Stimulated activated CD8-positive, alpha-beta memory T cell treated with anti-CD3 and anti-CD28 coated beads, Interleukin-4, amount 100 ng/mL, for 4 hours (primary cell): ENCODE measurements around the gene PTPN6.

Source experiments
- DNase-seq, 2 donors: peaks; one replicate each; pipeline ENCODE4 v3.0.0-alpha.2; 2020; ENCODE audit warnings: low read depth in 2 of 2, low spot score in 1 of 2

PTPN6 gene

DNA sequence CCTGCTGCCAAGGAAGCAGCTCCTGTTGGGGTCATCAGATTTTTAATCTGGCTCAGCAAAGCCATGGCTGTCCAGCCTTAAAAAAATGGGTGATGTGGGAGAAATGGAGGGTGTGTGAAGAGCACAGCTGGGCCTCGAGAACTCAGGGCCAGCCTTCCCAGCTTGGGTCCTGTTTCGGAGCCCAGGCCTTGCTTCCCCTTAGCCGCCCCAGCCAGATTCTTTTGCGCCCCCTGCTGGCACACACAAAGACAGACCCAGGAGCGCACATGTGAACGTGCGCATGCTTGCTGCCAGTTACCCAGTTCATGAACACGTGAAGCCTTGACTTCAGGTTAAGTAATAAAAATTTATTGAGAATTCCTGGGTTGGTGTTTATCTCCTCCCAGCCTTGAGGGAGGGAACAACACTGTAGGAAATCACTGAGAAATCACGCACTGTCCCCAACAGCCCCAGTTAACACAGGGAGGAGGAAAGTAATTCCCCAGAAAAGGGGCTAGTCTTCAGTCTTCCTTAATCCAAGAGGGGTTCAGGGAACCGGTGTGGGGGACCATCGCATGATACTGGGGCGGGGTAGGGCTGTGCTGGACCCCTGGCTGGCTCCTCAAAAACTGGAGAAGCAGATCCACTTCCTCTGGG, 14.0 kb downstream of the PTPN6 start:
- peak; percentile 74 to 77 for DNase-seq

DNA sequence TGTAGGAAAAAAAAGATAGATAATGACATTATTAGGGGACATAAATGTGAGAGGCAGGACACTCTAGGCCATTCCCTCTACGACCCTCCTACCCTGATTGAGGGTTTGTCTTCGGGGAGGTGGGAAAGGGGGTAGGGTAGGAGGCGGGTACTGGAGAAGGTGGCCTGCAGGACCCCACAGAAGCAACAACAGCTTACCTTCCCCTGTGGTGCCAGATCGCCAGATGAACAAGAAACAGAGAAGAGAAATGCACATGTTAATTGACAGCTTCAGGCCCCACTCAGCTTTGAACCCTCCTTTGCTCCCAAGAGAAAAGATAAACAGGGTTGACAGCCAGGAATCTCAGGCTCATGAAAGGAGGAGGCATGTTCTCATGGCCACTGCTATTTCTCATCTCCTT, 14.6 kb downstream of the PTPN6 start:
- DNase-seq = no peak

DNA sequence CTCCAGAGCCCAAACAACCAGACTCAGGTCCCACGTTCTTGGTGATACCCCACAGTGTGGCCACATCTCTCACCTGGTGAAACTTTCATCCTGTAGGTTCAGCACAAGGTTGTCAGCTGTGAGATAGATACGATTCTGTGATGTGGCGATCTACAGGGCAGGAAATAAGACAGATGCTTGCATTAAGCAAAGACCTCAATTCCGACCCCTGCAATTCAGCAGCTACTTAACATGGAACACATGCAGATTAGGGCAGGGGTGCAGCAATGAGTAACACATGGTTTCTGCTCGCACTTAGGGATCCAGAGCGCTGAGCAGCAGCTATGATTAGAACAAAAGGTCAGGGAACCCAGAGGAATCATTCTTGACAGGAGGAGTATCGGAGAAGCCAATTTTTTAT, 15.2 kb downstream of the PTPN6 start:
- DNase-seq = no peak

DNA sequence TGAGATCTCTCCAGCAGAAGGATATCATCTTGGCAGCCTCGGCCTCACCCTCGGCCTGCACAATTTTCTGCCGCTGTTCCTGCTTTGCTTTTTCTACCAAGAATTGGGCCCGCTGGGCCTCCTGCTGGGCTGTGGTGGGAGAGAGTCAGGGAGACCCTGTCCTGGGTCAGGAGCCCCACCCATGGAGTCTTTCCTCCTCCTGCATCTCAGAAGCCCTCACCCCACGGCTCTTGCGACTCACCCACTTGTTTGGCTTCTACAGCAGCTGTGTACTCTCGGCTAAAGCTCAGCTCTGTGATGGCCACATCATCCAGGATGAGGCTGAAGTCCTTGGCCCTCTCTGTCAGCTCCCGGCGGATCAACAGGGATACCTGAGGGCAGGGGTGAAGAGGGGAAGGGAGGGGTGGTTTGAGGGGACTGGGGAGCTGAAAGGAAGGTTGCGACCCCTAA, 16.5 kb downstream of the PTPN6 start:
- DNase-seq = no peak

DNA sequence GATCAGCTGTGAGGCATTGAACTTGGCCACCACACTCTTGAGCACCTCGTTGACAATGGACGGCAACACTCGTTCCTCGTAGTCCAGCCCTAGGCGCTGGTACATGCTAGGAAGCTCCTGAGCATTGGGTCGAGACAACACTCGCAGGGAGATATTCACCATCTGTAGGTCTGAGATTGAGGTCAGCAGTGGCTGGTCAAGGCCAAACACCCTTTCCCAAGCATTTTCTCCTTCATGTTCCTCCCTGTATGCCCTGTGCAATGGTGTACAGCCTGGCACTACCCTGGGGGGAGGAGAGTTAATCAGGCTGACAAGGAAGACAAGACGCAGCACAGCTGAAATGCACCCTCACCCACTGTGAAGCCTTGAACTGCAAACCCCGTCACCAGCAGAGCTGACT, 17.3 kb downstream of the PTPN6 start:
- no peak for DNase-seq

GRCh38 chr12:6970096-6970527, 19.0 kb downstream of the PTPN6 start:
- DNase-seq = no peak

- no peak for DNase-seq
Observed at GRCh38 chr12:6974180-6974579, 23.0 kb downstream of the PTPN6 start.

- DNase-seq = no peak
Observed at GRCh38 chr12:6975297-6976032, 24.3 kb downstream of the PTPN6 start.

GRCh38 chr12:6977653-6978052, 26.5 kb downstream of the PTPN6 start:
- DNase-seq = no peak

- no peak for DNase-seq
Observed at GRCh38 chr12:6978188-6978587, 27.0 kb downstream of the PTPN6 start.

GRCh38 chr12:6978611-6979011, 27.5 kb downstream of the PTPN6 start:
- no peak for DNase-seq

- no peak for DNase-seq
Observed at GRCh38 chr12:6979021-6979420, 27.9 kb downstream of the PTPN6 start.

DNA sequence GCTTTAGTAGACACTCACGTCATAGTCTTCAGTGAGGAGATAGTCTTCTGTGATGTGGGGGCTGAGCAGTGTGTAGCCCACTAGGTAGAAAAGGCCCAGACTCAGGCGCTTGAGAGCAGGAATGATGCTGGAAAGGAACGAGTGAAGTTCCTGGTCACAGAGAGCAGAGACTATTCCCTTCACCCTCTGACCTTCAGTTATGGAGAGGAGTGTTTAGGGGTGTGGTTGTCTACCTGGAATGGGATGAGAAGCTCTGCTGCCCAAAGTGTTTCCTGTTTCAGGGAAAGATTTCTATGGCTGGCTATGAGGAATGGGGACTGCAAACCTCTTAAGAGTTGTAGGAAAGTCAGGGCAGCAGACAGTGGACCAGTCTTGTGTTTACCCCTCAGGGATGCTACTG, 28.3 kb downstream of the PTPN6 start:
- DNase-seq = no peak

DNA sequence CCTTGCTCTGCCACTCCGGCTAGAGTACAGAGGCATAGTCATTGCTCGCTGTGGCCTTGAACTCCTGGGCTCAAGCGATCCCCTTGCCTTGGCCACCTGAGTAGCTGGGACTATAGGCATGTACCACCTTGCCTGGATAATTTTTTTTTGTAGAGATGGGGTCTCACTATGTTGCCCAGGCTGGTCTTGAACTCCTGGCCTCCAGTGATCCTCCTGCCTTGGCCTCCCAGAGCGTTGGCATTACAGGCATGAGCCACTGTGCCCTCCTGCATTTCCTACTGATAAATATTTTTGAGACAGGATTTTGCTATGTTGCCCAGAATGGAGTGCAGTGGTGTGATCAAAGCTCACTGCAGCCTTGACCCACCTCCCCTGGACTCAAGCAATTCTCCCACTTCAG, 28.9 kb downstream of the PTPN6 start:
- no peak for DNase-seq

DNA sequence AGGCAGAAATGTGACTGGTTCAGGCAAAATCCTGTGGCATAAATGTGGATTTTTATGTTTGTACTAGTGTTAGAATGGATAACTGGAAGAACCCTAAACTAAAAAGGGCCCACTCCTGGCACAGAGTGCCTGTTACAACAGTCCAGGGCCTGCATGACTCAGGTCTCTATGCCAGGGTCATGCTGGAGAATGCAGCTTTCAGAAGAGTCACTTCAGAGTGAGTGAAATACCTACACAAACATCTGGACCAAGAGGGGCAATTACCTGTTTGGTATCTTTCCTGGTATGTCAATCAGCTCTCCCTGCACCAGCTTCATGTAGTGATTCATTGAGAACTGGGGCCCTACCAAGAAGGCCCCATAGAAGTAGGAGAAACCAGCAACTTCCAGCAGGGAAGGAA, 29.6 kb downstream of the PTPN6 start:
- DNase-seq = no peak

GRCh38 chr12:6981152-6982052, 30.2 kb downstream of the PTPN6 start:
- DNase-seq = no peak

GRCh38 chr12:6982532-6982931, 31.4 kb downstream of the PTPN6 start:
- DNase-seq = no peak

DNA sequence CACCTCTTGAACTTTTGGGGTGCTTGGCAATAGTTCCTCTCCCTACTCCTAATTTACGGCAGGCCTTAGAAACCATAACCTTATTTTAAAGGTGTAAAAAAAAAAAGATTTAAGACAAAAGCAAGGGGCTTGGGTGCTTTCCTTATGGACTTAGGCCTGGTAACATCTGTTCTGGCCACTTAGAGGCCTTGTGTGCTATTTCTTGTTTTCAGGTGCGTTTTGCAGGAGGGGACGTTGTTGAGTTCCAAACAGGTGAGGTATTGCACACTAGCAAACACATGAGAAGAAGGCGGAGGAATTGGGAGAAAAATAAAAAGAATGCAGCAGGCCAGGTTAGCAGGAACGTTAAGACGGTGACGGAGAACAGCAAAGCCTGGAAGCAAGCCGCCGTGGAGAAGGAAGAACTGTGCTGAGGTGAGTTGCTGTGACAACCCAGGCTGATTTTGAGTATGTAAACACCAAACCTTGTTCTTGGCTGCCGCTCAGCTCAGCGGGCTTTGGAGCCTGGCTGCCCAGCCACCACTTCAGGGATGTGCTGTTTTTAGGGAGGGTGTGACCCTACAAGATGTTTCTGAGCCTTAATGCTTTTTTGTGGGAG, 36.9 kb downstream of the PTPN6 start:
- DNase-seq = no peak

DNA sequence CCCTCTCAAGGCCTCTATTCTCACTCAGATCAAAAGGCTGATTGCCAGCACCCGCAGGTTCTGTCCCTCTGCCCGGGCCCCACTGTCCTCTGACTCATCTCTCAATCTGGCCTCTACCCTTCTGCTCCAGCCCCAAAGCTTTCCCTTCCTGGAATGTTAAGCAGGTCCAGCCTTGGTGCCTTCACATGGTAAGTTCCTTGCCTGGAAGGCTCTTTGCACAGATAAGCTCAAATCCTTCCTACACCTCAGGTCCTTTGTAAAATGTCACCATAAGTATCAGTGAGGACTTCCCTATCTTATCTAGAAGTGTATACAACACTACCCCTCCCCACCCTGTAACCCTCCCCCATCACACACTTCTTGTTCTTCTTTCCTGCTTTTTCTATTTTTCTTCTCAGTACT, 44.9 kb downstream of the PTPN6 start:
- DNase-seq = no peak

- DNase-seq = no peak
Observed at GRCh38 chr12:6998715-6999451, 47.7 kb downstream of the PTPN6 start.
